GM18526 (cell line): Measurements from ENCODE around the gene PIP5KL1.

Experiments used
- POLR2A ChIP-seq: IDR thresholded peaks from 3 replicates; pipeline ENCODE4 v1.6.1; 2011; ENCODE audit not compliant: insufficient read length; ENCODE audit errors: extremely low read depth

The PIP5KL1 gene

DNA sequence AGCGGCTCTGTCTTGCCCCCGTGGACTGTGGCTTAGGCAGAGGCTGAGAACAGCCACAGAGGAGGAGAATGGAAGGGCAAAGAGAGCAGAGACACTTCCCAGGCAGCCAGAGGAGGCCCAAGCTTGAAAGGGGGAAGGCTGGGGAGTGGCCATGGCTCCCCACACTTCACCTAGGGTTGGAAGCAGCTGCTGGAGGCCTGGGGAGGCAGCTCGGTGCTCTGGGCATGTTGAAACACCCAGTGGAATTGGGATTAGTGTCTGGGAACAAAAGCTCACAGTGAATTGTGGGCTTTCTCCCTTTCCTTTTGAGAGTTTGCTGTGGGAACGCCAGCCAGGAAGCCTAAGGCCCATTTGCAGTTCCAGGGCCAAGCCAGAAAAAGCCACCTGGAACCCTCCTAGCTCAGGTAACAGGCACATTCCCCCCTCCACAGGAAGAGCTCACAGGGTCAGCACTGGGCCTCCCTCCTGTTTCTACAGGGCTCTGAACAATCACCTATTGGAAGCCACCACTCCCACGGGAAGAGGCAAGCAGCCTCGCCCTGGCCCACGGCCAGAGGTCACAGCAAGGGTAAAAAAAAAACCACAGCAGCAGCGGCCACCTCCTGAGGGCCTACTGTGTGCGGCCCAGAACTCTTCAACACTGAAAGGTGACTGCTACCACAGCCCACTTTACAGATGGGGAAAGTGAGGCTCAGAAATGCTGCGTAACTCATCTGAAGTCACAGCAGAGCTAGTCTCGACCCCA, 30.0 kb upstream of the PIP5KL1 start:
- TF ChIP-seq POLR2A = no peak

GRCh38 chr9:127959841-127960409, 29.3 kb upstream of the PIP5KL1 start:
- no peak for TF ChIP-seq POLR2A

DNA sequence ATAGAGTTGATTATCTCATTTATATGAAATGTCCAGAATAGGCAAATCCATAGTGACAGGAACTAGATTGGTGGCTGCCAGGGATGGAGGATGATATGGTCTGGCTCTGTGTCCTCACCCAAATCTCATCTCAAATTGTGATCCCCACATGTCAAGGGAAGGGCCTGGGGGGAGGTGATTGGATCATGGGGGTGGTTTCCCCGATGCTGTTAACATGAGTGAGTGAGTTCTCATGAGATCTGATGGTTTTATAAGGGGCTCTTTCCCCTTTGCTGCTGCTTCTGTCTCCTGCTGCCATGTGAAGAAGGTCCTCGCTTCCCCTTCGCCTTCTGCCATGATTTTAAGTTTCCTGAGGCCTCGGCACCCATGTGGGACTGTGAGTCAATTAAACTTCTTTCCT, 28.8 kb upstream of the PIP5KL1 start:
- no peak for TF ChIP-seq POLR2A

DNA sequence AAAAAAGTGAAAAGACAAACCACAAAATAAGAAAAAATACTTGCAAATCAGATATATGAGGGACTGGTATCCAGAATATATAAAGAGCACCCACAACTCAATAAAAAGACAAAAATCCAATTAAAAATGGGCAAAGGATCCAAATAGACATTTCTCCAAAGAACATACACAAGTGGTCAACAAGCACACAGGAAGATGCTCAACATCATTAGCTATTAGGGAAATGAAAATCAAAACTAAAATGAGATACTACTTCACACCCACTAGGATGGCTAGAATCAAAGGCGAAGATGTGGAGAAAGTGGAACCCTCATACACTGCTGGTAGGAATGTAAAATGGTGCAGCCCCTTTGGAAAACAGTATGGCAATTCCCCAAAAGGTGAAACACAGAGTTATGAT, 28.2 kb upstream of the PIP5KL1 start:
- TF ChIP-seq POLR2A = no peak

GRCh38 chr9:127955294-127956015, 24.9 kb upstream of the PIP5KL1 start:
- no peak for TF ChIP-seq POLR2A

GRCh38 chr9:127954831-127955293, 24.3 kb upstream of the PIP5KL1 start:
- TF ChIP-seq POLR2A = no peak

- no peak for TF ChIP-seq POLR2A
These were observed 23.4 kb upstream of the PIP5KL1 start for GRCh38 chr9:127953768-127954505.

- no peak for TF ChIP-seq POLR2A
These were observed 22.6 kb upstream of the PIP5KL1 start for GRCh38 chr9:127953154-127953553.

- no peak for TF ChIP-seq POLR2A
These were observed 20.1 kb upstream of the PIP5KL1 start for GRCh38 chr9:127950513-127951289.

DNA sequence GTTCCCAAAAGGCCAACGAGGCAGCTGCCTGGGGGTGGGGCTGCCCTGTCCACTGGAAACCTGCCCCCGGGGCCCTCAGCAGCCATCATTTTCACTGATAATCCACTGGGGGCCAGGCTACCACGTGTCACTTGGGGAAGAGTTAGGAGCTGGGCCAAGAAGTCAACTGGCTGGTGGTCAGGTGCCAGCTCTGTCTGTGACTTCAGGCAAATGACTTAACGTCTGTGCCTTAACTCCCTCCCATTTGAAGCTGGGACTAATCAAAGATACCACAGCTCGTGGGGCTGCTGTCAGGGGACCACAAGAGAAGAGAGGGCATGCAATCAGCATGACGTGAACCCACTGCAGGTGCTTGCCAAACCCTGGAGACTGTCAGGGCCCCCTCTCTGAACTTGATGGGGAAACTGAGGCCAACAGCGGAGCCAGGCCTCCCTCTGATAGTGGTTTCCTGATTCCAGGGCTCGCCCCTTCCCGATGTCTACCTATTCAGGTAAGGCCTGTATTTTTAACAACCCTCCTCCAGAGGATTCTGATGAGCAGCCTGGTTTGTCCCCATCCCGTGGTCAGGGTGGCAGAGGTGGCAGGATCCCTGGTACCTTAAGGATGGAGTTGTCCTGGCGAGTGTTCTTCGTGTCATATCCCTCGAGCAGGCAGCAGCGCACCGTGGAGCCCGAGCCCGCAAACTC, 19.4 kb upstream of the PIP5KL1 start:
- TF ChIP-seq POLR2A = no peak

DNA sequence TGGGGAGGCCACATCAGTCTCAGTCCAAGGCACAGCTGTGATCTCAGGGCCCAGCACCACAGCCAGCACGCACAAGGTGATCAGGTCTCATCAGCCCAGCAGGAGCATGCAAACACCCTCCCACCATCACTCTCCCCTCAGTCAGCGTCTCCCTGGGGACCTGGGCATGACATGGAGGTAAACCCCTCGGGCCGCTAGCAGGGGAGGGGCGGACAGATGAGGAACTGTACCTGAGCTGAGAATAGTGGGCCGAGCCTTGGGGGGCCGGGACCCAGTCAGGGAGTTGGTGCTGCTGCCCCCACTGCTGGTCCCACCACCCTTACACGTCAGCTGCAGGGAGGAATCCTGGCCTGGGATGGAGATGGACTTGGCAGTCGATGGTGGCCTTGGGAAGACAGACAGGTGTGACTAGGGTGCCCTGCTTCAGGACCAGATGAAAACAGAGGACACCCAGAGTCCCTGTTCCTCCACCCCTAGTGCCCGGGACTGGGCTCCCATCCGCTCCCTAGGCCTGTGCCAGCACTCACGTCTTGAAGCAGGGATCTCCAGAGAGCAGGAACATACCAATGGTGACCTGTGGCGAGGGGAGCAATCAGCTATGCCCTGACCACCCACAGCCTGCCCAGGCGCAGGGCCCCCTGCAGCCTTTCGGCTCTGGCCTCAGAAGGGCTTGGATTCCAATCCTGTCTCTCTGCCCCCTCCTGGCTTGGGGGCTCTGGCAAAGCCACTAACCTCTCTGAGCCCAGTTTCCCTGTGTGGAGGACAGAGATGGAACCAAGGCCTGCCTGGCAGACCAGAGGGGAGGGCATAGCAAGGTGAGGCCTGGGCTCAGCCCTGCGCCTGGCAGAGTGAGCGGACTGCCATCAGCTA, 17.5 kb upstream of the PIP5KL1 start:
- TF ChIP-seq POLR2A = no peak

- TF ChIP-seq POLR2A = no peak
These were observed 16.2 kb upstream of the PIP5KL1 start for GRCh38 chr9:127946728-127947127.

GRCh38 chr9:127945942-127946341, 15.4 kb upstream of the PIP5KL1 start:
- no peak for TF ChIP-seq POLR2A
